OCI-LY3 (cell line): ENCODE measurements around the gene MGAT4A.
A peak's percentile ranks its signal among the peaks of the same experiment; 100 is the strongest.

Experiments used
- H2AFZ ChIP-seq: fragments of 200-600, 300-600 bp; shearing (Covaris generic); 2 replicates; pipeline ENCODE4 v1.6.0; 2014; ENCODE audit warnings: antibody characterized with exemption, low read depth, low read length
- H3K27ac ChIP-seq: fragments of 200-600, 300-600 bp; sonication (generic); 2 replicates; pipeline ENCODE4 v1.5.1; 2014; ENCODE audit warnings: mild to moderate bottlenecking, low read length, moderate library complexity, mixed read lengths
- H3K27me3 ChIP-seq: fragments of 200-600, 300-600 bp; sonication (generic); 2 replicates; pipeline ENCODE4 v1.6.1; 2014; ENCODE audit warnings: low read depth, low read length, mixed read lengths
- H3K36me3 ChIP-seq: fragments of 200-600, 300-600 bp; sonication (generic); replicated peaks from 2 replicates; pipeline ENCODE3; 2014; ENCODE audit warnings: low read depth, low read length, mixed read lengths
- H3K4me1 ChIP-seq: fragments of 300-600, 200-600 bp; sonication (generic); 2 replicates; pipeline ENCODE4 v1.6.1; 2014; ENCODE audit warnings: low read length, mixed read lengths
- H3K4me2 ChIP-seq: fragments of 200-600, 300-600 bp; sonication (generic); 2 replicates; pipeline ENCODE4 v1.6.1; 2014; ENCODE audit warnings: low read length, mixed read lengths
- H3K4me3 ChIP-seq: fragments of 300-600, 200-600 bp; sonication (generic); 2 replicates; pipeline ENCODE4 v1.5.1; 2014; ENCODE audit warnings: antibody characterized with exemption, mild to moderate bottlenecking, low read length, moderate library complexity
- H3K79me2 ChIP-seq: fragments of 300-600, 200-600 bp; shearing (Covaris generic); 2 replicates; pipeline ENCODE4 v1.6.1; 2014; ENCODE audit warnings: mild to moderate bottlenecking, low read length, mixed read lengths
- H3K9ac ChIP-seq: fragments of 300-600, 200-600 bp; shearing (Covaris generic); 2 replicates; pipeline ENCODE4 v1.6.0; 2014; ENCODE audit warnings: mild to moderate bottlenecking, low read length, moderate library complexity
- H3K9me3 ChIP-seq: fragments of 200-600, 300-600 bp; shearing (Covaris generic); 2 replicates; pipeline ENCODE4 v1.6.1; 2014; ENCODE audit warnings: low read length, mixed read lengths; ENCODE audit not compliant: insufficient read depth
- H4K20me1 ChIP-seq: fragments of 200-600, 300-600 bp; sonication (generic); 2 replicates; pipeline ENCODE4 v1.6.1; 2016; ENCODE audit warnings: low read length, mixed read lengths; ENCODE audit not compliant: insufficient read depth
- EZH2phosphoT487 ChIP-seq: fragments of 200-600 bp; shearing (Covaris generic); IDR thresholded peaks from 2 replicates; pipeline ENCODE4 v1.6.1; 2018; ENCODE audit warnings: antibody characterized with exemption, mixed run types, low read depth
- TF ChIP-seq, protein P1 (sequence below): fragments of 200-600, 300-600 bp; sonication (generic); IDR thresholded peaks from 2 replicates; pipeline ENCODE4 v1.5.1; 2014; ENCODE audit warnings: antibody characterized with exemption, low read length, low read depth

The MGAT4A gene

DNA sequence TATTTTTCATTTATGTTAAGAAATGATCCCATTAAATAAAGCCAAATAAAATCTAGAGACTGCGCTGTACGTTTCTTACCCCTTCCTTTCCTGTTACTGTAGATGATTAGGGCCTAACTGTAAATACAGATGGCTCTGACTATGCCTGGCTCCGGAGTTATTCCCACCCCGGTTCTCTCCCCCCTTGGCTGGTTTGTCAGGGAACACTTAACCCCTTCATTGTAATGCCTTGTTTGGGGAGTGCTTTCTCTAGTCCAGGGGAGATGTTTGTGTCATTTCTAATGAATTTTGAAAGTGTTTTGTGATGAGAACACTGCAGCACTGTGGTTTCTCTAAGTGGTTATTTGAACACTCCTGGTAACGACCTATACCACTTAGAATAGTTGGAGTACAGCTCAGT, 113.8 kb downstream of the MGAT4A start:
- no peaks in the 10 kb centered on the region for H3K79me2 ChIP-seq
- TF ChIP-seq EZH2phosphoT487 = no peak
- TF ChIP-seq, protein P1, sequence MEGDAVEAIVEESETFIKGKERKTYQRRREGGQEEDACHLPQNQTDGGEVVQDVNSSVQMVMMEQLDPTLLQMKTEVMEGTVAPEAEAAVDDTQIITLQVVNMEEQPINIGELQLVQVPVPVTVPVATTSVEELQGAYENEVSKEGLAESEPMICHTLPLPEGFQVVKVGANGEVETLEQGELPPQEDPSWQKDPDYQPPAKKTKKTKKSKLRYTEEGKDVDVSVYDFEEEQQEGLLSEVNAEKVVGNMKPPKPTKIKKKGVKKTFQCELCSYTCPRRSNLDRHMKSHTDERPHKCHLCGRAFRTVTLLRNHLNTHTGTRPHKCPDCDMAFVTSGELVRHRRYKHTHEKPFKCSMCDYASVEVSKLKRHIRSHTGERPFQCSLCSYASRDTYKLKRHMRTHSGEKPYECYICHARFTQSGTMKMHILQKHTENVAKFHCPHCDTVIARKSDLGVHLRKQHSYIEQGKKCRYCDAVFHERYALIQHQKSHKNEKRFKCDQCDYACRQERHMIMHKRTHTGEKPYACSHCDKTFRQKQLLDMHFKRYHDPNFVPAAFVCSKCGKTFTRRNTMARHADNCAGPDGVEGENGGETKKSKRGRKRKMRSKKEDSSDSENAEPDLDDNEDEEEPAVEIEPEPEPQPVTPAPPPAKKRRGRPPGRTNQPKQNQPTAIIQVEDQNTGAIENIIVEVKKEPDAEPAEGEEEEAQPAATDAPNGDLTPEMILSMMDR = no peak
- H3K36me3 ChIP-seq = peaks cover 38% of the 10 kb centered on the region
- H3K9ac ChIP-seq = no peak overlapping the region
- no peaks in the 10 kb centered on the region for H3K4me1 ChIP-seq
- H2AFZ ChIP-seq = no peak overlapping the region
- no peak overlapping the region for H3K4me3 ChIP-seq
- H3K27me3 ChIP-seq = no peaks in the 10 kb centered on the region
- H3K4me2 ChIP-seq = no peak overlapping the region
- H3K27ac ChIP-seq = no peak overlapping the region
- H4K20me1 ChIP-seq = no peaks in the 10 kb centered on the region; the same call in 1 of the 2 replicates
- no peaks in the 10 kb centered on the region for H3K9me3 ChIP-seq

DNA sequence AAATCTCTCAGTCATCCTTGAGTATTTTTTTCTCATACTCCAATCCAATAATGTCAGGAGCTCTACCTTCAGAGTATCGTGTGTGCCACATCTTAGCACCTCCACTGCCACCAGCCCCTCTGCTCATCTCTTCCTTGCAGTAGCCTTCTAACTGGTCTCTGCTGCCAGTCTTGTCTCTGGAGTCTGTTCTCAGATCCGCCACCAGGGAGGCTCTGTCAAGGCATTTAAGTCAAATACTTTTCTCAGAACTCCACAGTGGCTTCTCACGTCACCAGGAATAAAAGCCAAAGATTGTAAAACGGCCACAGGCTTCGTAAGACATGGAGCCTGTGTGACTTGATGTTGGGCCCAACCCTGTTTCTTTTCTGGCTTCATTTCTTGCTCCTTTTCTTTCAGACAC, 115.5 kb downstream of the MGAT4A start:
- TF ChIP-seq EZH2phosphoT487 = no peak
- Histone ChIP-seq H3K4me1 (no peaks in the 10 kb centered on the region), H3K9ac (no peak overlapping the region), H3K27ac (no peak overlapping the region), H4K20me1 (no peaks in the 10 kb centered on the region; the same call in 1 of the 2 replicates), H3K79me2 (peaks cover 11% of the 10 kb centered on the region), H3K27me3 (no peaks in the 10 kb centered on the region), H3K4me3 (no peak overlapping the region), H3K36me3 (peaks cover 49% of the 10 kb centered on the region), H3K4me2 (no peak overlapping the region), H2AFZ (no peak overlapping the region), H3K9me3 (no peaks in the 10 kb centered on the region)

DNA sequence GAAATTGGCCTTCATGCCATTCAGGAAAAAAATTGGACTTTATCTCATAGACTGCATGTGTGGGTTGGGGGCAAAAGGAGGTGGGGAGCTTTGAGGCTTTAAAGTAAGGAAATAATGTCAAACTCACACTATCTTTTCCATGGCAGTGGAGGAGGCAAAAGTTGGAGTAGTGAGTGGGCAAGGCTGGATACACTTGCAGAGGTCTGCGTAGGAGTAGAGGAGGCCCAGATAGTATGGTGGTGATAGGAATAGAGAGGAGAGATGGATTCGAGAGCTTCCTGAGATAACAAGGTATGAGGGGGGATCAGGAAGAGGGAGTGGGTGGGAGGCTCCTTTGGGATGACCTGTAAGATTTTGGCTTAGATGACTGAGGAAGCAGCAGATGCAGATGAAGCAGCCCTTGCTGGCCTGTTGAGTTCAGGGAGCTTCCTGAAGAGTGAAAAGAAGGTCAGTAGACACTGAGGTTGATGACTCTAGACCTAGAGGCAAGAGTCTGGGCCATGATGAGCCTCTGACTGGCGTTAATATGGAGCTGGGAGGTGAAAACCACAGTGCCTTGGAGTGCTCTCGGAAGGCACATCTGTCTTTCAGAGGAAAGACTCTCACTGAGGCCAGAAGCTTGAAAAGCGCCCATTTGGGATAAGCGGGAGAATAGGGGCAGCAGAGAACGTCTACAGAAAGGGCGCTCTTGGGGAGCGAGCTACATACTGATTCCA, 116.8 kb downstream of the MGAT4A start:
- Histone ChIP-seq H3K4me1 (peaks cover 11% of the 10 kb centered on the region), H3K9me3 (no peaks in the 10 kb centered on the region), H4K20me1 (no peaks in the 10 kb centered on the region; the same call in 1 of the 2 replicates), H3K36me3 (peaks cover 52% of the 10 kb centered on the region), H2AFZ (no peak overlapping the region), H3K4me3 (no peak overlapping the region), H3K79me2 (peaks cover 24% of the 10 kb centered on the region), H3K4me2 (no peak overlapping the region), H3K27ac (no peak overlapping the region), H3K27me3 (no peaks in the 10 kb centered on the region), H3K9ac (no peak overlapping the region)
- no peak for TF ChIP-seq EZH2phosphoT487
- TF ChIP-seq, protein P1 = no peak

DNA sequence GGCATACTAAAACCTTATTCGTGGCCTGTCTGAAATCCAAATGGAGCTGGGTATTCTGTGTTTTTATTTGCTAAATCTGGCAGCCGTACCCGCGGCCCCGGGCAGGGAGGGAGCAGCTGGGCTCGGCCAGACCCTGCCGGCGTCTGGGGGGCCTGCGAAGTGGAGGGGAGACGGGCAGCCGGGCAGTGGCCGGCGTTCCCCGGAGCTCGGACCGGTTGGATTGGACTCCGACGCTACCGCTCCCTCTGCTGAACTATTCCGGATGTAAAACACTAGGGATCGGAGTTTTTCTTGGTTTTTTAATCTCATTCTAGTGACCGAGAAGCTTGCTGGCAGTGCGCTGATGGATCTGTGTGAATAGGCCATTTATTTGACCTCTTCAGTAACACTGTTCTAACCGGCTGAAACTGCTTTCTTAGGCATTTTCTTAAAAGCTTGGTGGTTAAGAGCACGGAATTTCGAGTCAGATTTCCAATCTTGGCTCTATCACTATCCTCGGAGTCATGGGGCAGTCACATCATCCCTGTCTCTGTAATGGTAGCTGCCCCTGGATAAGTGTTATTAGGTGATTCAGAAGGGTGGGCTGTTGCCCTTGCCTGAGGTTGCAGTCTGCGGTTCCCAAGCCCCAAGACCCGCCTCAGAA, 121.8 kb downstream of the MGAT4A start:
- H3K4me3 ChIP-seq = peak overlapping the region; percentile 91
- peak overlapping the region; percentile 91 for H3K4me2 ChIP-seq
- H2AFZ ChIP-seq = peak overlapping the region; percentile 83; the same call in 1 of the 2 replicates
- peaks cover 26% of the 10 kb centered on the region for H4K20me1 ChIP-seq
- H3K79me2 ChIP-seq = peaks cover 74% of the 10 kb centered on the region
- H3K4me1 ChIP-seq = peaks cover 34% of the 10 kb centered on the region
- peaks cover 27% of the 10 kb centered on the region for H3K36me3 ChIP-seq
- H3K27ac ChIP-seq = peak overlapping the region; percentile 37
- peak overlapping the region; percentile 91 for H3K9ac ChIP-seq
- TF ChIP-seq EZH2phosphoT487 = no peak
- TF ChIP-seq, protein P1 = no peak
- no peaks in the 10 kb centered on the region for H3K27me3 ChIP-seq
- no peaks in the 10 kb centered on the region for H3K9me3 ChIP-seq
